ENCODE measurements around the gene SPOPL.

SPOPL gene

DNA sequence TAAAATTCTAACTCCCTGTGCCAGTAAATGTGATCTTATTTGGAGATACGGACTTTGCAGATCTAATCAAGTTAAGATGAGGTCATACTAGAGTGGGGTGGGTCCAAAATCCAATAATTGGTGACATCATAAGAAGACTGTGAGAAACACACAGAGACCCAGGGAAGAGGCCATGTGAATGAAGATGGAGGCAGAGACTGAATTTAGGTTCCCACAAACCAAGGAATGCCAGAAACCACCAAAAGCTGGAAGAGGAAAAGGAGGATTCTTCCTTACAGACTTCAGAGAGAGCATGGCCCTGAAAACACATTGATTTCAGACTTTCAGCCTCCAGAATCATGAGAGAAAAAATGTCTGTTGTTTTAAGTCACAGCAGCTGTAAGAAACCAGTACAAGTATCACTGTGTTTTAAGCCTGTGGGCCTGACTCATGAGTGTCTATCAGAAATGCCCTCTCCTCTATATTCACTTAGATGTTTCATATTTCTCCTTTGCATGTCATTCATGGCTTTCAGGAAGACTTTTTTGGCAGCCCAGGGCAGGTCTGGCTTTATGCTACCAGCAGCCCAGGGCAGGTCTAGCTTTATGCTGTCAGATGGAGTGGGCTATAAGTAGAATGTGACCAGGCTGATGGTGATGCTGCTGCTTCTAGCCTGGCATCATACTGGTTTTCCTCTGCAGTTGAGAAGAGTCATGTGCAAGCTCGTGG is 100.0 kb downstream of the SPOPL start:
- no peak for DNase-seq (ENCODE audit: low read depth)

- DNase-seq (ENCODE audit: low read depth): no peak
Measured at GRCh38 chr2:138602166-138602460, 100.5 kb downstream of the SPOPL start.

GRCh38 chr2:138607746-138608145 is 106.2 kb downstream of the SPOPL start:
- no peak for DNase-seq (ENCODE audit: low read depth)

- DNase-seq (ENCODE audit: low read depth): no peak
Measured at GRCh38 chr2:138609446-138609845, 107.9 kb downstream of the SPOPL start.

- no peak for DNase-seq (ENCODE audit: low read depth)
Measured at GRCh38 chr2:138610201-138610953, 108.8 kb downstream of the SPOPL start.

DNA sequence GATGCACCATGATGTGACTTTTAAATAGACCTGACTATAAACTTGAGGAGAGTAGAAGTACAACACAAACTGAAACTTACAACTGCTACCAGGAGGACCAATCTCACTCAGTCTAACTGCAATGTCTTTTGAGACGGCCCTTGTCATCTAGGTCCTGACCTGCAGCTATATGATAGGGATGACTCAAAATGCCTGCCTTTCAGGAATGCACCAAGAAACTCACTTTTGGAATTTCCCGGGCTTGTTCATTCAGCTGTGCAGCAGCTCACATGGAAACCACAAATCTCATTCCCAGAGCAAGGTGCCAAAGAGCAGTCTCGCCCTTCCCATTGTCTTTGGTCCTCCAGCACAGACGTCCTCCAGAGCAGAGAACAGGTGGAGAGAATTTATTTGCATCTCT is 113.7 kb downstream of the SPOPL start:
- DNase-seq (ENCODE audit: low read depth): no peak

DNA sequence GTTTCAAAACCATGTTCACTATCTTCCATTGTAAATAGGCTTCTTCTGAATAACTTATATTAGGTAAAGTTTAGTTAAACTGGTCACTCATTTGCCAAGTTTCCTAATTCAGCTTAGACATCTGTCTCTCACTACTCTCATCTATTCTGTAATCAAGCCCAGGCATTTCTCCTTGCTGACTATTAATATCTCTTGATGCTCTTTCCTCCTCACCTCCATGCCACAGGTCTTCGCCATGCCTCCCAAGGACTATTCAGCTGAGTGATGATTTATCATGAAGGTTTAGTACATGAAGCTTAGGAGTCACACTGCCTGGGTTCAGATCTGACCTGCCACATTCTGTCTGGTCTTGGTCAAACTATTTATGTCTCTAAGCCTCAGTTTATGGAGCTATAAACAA is 115.5 kb downstream of the SPOPL start:
- DNase-seq (ENCODE audit: low read depth): no peak

GRCh38 chr2:138618971-138619370 is 117.4 kb downstream of the SPOPL start:
- DNase-seq (ENCODE audit: low read depth): no peak

DNA sequence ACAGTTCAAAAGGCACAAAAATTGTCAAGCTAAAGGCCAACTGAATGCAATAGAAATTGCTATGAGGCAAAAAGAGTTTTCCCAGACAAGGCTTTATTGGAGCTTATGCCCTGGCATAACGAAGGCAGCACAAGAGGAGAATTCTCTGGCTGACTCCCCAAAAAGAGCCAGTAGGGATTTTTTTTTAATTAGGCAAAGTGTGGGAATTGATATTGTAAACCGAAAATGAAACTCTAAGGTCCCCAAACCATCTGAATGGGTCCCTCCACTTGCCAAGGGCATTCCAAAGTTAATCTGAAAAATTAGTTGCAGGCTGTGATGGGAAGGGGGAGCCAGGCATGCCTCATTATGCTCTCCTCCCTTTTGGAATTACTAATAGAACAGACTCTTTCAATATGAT is 118.9 kb downstream of the SPOPL start:
- no peak for DNase-seq (ENCODE audit: low read depth)

GRCh38 chr2:138621139-138621538 is 119.6 kb downstream of the SPOPL start:
- no peak for DNase-seq (ENCODE audit: low read depth)

DNA sequence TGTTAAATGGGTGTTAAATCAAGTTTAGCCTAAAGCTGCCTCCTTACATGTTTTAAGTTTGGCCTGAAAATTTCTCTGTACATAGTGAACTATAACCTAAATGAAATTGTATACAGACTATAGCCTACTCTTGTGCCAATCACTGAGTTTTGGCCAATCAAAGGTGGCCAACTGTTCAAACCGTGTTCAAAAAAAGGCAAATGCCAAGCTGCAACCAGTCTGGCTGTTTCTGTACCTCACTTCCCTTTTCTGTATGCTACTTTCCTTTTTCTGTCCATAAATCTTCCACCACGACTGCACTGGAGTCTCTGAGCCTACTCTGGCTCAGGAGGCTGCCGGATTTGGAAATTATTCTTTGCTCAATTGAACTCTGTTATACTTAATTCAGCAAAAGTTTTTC is 121.0 kb downstream of the SPOPL start:
- DNase-seq (ENCODE audit: low read depth): no peak
